Measurements from ENCODE around the gene ZBTB7C. TPM values are rescaled to one million over a fixed set of nuclear protein-coding genes. Genes with fewer than 3 reads are reported as not detected.

The ZBTB7C gene
- total RNA-seq, 1 experiment from 2014 or later = 0.84 TPM

- in situ Hi-C loops (cut with HindIII; ENCODE audit: low pct_unique_long_range_greater_than_20kb, low sequenced_read_pairs) = no loop called here
- DNase-seq (ENCODE audit: low read depth) = no peak
Observed at GRCh38 chr18:48060346-48060745, 348.8 kb downstream of the ZBTB7C start.

GRCh38 chr18:48059455-48060010, 349.6 kb downstream of the ZBTB7C start:
- in situ Hi-C loops (cut with HindIII; ENCODE audit: low pct_unique_long_range_greater_than_20kb, low sequenced_read_pairs) = no loop called here
- no peak for DNase-seq (ENCODE audit: low read depth)

GRCh38 chr18:48058486-48058885, 350.7 kb downstream of the ZBTB7C start:
- in situ Hi-C loops (cut with HindIII; ENCODE audit: low pct_unique_long_range_greater_than_20kb, low sequenced_read_pairs) = no loop called here
- DNase-seq (ENCODE audit: low read depth) = no peak

- no peak for DNase-seq (ENCODE audit: low read depth)
- in situ Hi-C loops (cut with HindIII; ENCODE audit: low pct_unique_long_range_greater_than_20kb, low sequenced_read_pairs) = no loop called here
Observed at GRCh38 chr18:48057018-48057417, 352.2 kb downstream of the ZBTB7C start.

GRCh38 chr18:48055351-48055750, 353.8 kb downstream of the ZBTB7C start:
- DNase-seq (ENCODE audit: low read depth) = no peak
- in situ Hi-C loops (cut with HindIII; ENCODE audit: low pct_unique_long_range_greater_than_20kb, low sequenced_read_pairs) = no loop called here

GRCh38 chr18:48053881-48054816, 355.0 kb downstream of the ZBTB7C start:
- no peak for DNase-seq (ENCODE audit: low read depth)
- in situ Hi-C loops (cut with HindIII; ENCODE audit: low pct_unique_long_range_greater_than_20kb, low sequenced_read_pairs) = no loop called here

GRCh38 chr18:48052842-48053241, 356.3 kb downstream of the ZBTB7C start:
- in situ Hi-C loops (cut with HindIII; ENCODE audit: low pct_unique_long_range_greater_than_20kb, low sequenced_read_pairs) = no loop called here
- DNase-seq (ENCODE audit: low read depth) = no peak

GRCh38 chr18:48051945-48052840, 357.0 kb downstream of the ZBTB7C start:
- no peak for DNase-seq (ENCODE audit: low read depth)
- in situ Hi-C loops (cut with HindIII; ENCODE audit: low pct_unique_long_range_greater_than_20kb, low sequenced_read_pairs) = no loop called here

- DNase-seq (ENCODE audit: low read depth) = no peak
- in situ Hi-C loops (cut with HindIII; ENCODE audit: low pct_unique_long_range_greater_than_20kb, low sequenced_read_pairs) = no loop called here
Observed at GRCh38 chr18:48050176-48050575, 359.0 kb downstream of the ZBTB7C start.

GRCh38 chr18:48049757-48050156, 359.4 kb downstream of the ZBTB7C start:
- DNase-seq (ENCODE audit: low read depth) = no peak
- in situ Hi-C loops (cut with HindIII; ENCODE audit: low pct_unique_long_range_greater_than_20kb, low sequenced_read_pairs) = loop anchor here (25.0 kb wide), 1 partner anchor 388 kb away; no protein-coding TSS in a partner anchor

- in situ Hi-C loops (cut with HindIII; ENCODE audit: low pct_unique_long_range_greater_than_20kb, low sequenced_read_pairs) = loop anchor here (25.0 kb wide), 1 partner anchor 389 kb away; no protein-coding TSS in a partner anchor
- DNase-seq (ENCODE audit: low read depth) = no peak
Observed at GRCh38 chr18:48048251-48048650, 360.9 kb downstream of the ZBTB7C start.

- DNase-seq (ENCODE audit: low read depth) = no peak
- in situ Hi-C loops (cut with HindIII; ENCODE audit: low pct_unique_long_range_greater_than_20kb, low sequenced_read_pairs) = loop anchor here (25.0 kb wide), 1 partner anchor 390 kb away; no protein-coding TSS in a partner anchor
Observed at GRCh38 chr18:48046843-48047242, 362.3 kb downstream of the ZBTB7C start.

- DNase-seq (ENCODE audit: low read depth) = no peak
- in situ Hi-C loops (cut with HindIII; ENCODE audit: low pct_unique_long_range_greater_than_20kb, low sequenced_read_pairs) = loop anchor here (25.0 kb wide), 1 partner anchor 392 kb away; no protein-coding TSS in a partner anchor
Observed at GRCh38 chr18:48045744-48046143, 363.4 kb downstream of the ZBTB7C start.

- DNase-seq (ENCODE audit: low read depth) = no peak
- in situ Hi-C loops (cut with HindIII; ENCODE audit: low pct_unique_long_range_greater_than_20kb, low sequenced_read_pairs) = loop anchor here (25.0 kb wide), 1 partner anchor 392 kb away; no protein-coding TSS in a partner anchor
Observed at GRCh38 chr18:48044944-48045343, 364.2 kb downstream of the ZBTB7C start.

GRCh38 chr18:48043166-48043565, 366.0 kb downstream of the ZBTB7C start:
- no peak for DNase-seq (ENCODE audit: low read depth)
- in situ Hi-C loops (cut with HindIII; ENCODE audit: low pct_unique_long_range_greater_than_20kb, low sequenced_read_pairs) = loop anchor here (25.0 kb wide), 1 partner anchor 394 kb away; no protein-coding TSS in a partner anchor

GRCh38 chr18:48042431-48042830, 366.8 kb downstream of the ZBTB7C start:
- DNase-seq (ENCODE audit: low read depth) = no peak
- in situ Hi-C loops (cut with HindIII; ENCODE audit: low pct_unique_long_range_greater_than_20kb, low sequenced_read_pairs) = loop anchor here (25.0 kb wide), 1 partner anchor 395 kb away; no protein-coding TSS in a partner anchor

GRCh38 chr18:48040457-48041110, 368.6 kb downstream of the ZBTB7C start:
- no peak for DNase-seq (ENCODE audit: low read depth)
- in situ Hi-C loops (cut with HindIII; ENCODE audit: low pct_unique_long_range_greater_than_20kb, low sequenced_read_pairs) = loop anchor here (25.0 kb wide), 1 partner anchor 397 kb away; no protein-coding TSS in a partner anchor
